ENCODE results near the gene RAPSN. TPM values are rescaled to one million over a fixed set of nuclear protein-coding genes. Genes with fewer than 3 reads are reported as not detected.

RAPSN gene
- total and polyA plus RNA-seq, 2 donors (not counting 1 experiment from before 2014, with no cell fraction given), result 0.25 to 1.0 TPM

DNA sequence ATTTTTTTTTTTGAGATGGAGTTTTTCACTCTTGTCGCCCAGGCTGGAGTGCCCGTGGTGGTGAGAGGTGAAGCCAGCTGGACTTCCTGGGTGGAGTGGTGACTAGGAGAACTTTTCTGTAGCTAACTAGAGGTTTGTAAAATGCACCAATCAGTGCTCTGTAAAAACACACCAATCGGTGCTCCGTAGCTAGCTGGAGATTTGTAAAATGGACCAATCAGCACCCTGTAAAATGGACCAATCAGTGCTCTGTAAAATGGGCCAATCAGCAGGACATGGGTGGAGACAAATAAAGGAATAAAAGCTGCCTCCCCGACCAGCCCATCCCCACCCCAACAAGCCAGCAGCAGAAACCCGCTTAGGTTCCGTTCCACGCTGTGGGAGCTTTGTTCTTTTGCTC, 4.4 kb upstream of the RAPSN start:
- intact Hi-C loops (cut with micrococcal nuclease), result no loop called here
- H3K27me3 ChIP-seq (replicated peaks in 1 of 4; ENCODE audit: control extremely low read depth in 1 of 4, control insufficient read depth in 3 of 4, insufficient read depth in 4 of 4, low read length in 3 of 4), result no peaks in the 10 kb centered on the region
- H3K36me3 ChIP-seq (replicated peaks in 1 of 2; ENCODE audit: control extremely low read depth in 1 of 2, control insufficient read depth in 1 of 2, extremely low read depth in 1 of 2, insufficient read depth in 2 of 2, low read length in 1 of 2), result no peaks in the 10 kb centered on the region
- POLR2A ChIA-PET, result no interaction called here
- H3K9me3 ChIP-seq (ENCODE audit: control extremely low read depth in 1 of 3, control insufficient read depth in 2 of 3, insufficient read depth in 1 of 3, low read length in 2 of 3), result peaks cover 0 to 6% (median 0%) of the 10 kb centered on the region in 3 donors
- CTCF ChIA-PET, result interaction anchor here (0.8 to 3.0 kb wide), 12 partner anchors 10 to 565 kb away, joined by 3 to 20 read pairs (median 3); partner anchors contain the start of gene PSMC3
- Mint-ChIP-seq H3K4me1 (peaks cover 4% of the 10 kb centered on the region), H3K4me3 (no peak overlapping the region), H3K9me3 (ENCODE audit: insufficient read depth) (no peaks in the 10 kb centered on the region), H3K27me3 (no peaks in the 10 kb centered on the region), H3K27ac (no peak overlapping the region)
- TF ChIP-seq, protein P1, sequence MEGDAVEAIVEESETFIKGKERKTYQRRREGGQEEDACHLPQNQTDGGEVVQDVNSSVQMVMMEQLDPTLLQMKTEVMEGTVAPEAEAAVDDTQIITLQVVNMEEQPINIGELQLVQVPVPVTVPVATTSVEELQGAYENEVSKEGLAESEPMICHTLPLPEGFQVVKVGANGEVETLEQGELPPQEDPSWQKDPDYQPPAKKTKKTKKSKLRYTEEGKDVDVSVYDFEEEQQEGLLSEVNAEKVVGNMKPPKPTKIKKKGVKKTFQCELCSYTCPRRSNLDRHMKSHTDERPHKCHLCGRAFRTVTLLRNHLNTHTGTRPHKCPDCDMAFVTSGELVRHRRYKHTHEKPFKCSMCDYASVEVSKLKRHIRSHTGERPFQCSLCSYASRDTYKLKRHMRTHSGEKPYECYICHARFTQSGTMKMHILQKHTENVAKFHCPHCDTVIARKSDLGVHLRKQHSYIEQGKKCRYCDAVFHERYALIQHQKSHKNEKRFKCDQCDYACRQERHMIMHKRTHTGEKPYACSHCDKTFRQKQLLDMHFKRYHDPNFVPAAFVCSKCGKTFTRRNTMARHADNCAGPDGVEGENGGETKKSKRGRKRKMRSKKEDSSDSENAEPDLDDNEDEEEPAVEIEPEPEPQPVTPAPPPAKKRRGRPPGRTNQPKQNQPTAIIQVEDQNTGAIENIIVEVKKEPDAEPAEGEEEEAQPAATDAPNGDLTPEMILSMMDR (IDR thresholded peaks at IDR 0.05), result no peak
- no peak for TF ChIP-seq EZH2 (IDR thresholded peaks at IDR 0.05; ENCODE audit: borderline replicate concordance, insufficient read depth, low read depth, low read length, poor library complexity, severe bottlenecking)
- 100% methylated on average over 8 of the region's 8 CpGs for WGBS (ENCODE audit: insufficient coverage)
- no peaks in the 10 kb centered on the region for H3K79me2 ChIP-seq (ENCODE audit: control insufficient read depth, insufficient read depth, low read length)
- no peak overlapping the region for H3K27ac ChIP-seq (ENCODE audit: low read length in 2 of 2)
- no peak for ATAC-seq (ENCODE audit: low read depth)
- no peak overlapping the region for H3K4me3 ChIP-seq (ENCODE audit: control extremely low read depth in 1 of 5, extremely low read depth in 1 of 5, insufficient read depth in 1 of 5, low read depth in 2 of 5, low read length in 4 of 5)
- H2AFZ ChIP-seq (ENCODE audit: insufficient read depth, low read depth, low read length, poor library complexity, severe bottlenecking), result no peak overlapping the region
- no peak overlapping the region for H3K4me2 ChIP-seq (replicated peaks; ENCODE audit: low read depth, low read length, poor library complexity, severe bottlenecking)
- no peak overlapping the region for H3K9ac ChIP-seq (ENCODE audit: low read length)
- DNase-seq, result no peak
- no peaks in the 10 kb centered on the region for H4K20me1 ChIP-seq (ENCODE audit: control insufficient read depth, insufficient read depth, low read length, poor library complexity, severe bottlenecking)
- peaks cover 0 to 5% of the 10 kb centered on the region in 2 donors for H3K4me1 ChIP-seq (ENCODE audit: control insufficient read depth in 2 of 2, insufficient read depth in 2 of 2, low read length in 2 of 2)

DNA sequence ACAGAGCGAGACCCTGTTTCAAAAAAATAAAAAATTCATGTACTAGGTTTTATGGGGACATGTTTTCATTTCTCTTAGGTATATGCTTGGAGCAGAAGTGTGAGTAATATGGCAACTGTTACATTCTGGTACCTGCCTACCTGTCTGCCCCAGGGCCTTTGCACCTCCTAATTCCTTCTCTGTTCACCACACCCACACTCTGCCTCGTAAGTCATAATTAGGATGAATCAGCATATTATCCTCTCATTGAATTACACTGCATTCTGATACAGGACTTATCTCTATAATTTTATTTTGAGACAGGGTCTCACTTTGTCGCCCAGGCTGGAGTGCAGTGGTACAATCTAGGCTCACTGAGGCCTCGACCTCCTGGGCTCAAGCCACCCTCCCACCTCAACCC, 3.1 kb upstream of the RAPSN start:
- DNase-seq, result no peak
- Histone ChIP-seq H3K4me1 (ENCODE audit: control insufficient read depth in 2 of 2, insufficient read depth in 2 of 2, low read length in 2 of 2) (peaks cover 0 to 5% of the 10 kb centered on the region in 2 donors), H3K4me3 (ENCODE audit: control extremely low read depth in 1 of 5, extremely low read depth in 1 of 5, insufficient read depth in 1 of 5, low read depth in 2 of 5, low read length in 4 of 5) (no peak overlapping the region), H4K20me1 (ENCODE audit: control insufficient read depth, insufficient read depth, low read length, poor library complexity, severe bottlenecking) (no peaks in the 10 kb centered on the region), H3K79me2 (ENCODE audit: control insufficient read depth, insufficient read depth, low read length) (no peaks in the 10 kb centered on the region), H3K36me3 (replicated peaks in 1 of 2; ENCODE audit: control extremely low read depth in 1 of 2, control insufficient read depth in 1 of 2, extremely low read depth in 1 of 2, insufficient read depth in 2 of 2, low read length in 1 of 2) (no peaks in the 10 kb centered on the region), H3K27ac (ENCODE audit: low read length in 2 of 2) (no peak overlapping the region), H3K9me3 (ENCODE audit: control extremely low read depth in 1 of 3, control insufficient read depth in 2 of 3, insufficient read depth in 1 of 3, low read length in 2 of 3) (peaks cover 0 to 6% (median 0%) of the 10 kb centered on the region in 3 donors), H3K27me3 (replicated peaks in 1 of 4; ENCODE audit: control extremely low read depth in 1 of 4, control insufficient read depth in 3 of 4, insufficient read depth in 4 of 4, low read length in 3 of 4) (no peaks in the 10 kb centered on the region), H2AFZ (ENCODE audit: insufficient read depth, low read depth, low read length, poor library complexity, severe bottlenecking) (no peak overlapping the region), H3K9ac (ENCODE audit: low read length) (no peak overlapping the region), H3K4me2 (replicated peaks; ENCODE audit: low read depth, low read length, poor library complexity, severe bottlenecking) (no peak overlapping the region)
- 100% methylated on average over 2 of the region's 4 CpGs for WGBS (ENCODE audit: insufficient coverage)
- TF ChIP-seq EZH2 (IDR thresholded peaks at IDR 0.05; ENCODE audit: borderline replicate concordance, insufficient read depth, low read depth, low read length, poor library complexity, severe bottlenecking), result no peak
- TF ChIP-seq, protein P1 (IDR thresholded peaks at IDR 0.05), result no peak
- Mint-ChIP-seq H3K27me3 (no peaks in the 10 kb centered on the region), H3K4me1 (peaks cover 4% of the 10 kb centered on the region), H3K27ac (no peak overlapping the region), H3K4me3 (no peak overlapping the region), H3K9me3 (ENCODE audit: insufficient read depth) (no peaks in the 10 kb centered on the region)
- POLR2A ChIA-PET, result no interaction called here
- ATAC-seq (ENCODE audit: low read depth), result no peak
- CTCF ChIA-PET, result no interaction called here
- intact Hi-C loops (cut with micrococcal nuclease), result no loop called here
